Activated CD8-positive, alpha-beta memory T cell treated with anti-CD3 and anti-CD28 coated beads, Interleukin-2, amount 50 U/mL, for 24 hours (primary cell): Measurements from ENCODE around the gene PCLAF.
A peak's percentile ranks its signal among the peaks of the same experiment; 100 is the strongest.
"Not testable (repeated sequence)": the region's sequence is repeated elsewhere in the genome, so short reads cannot be mapped to it uniquely, and the experiment has no call there.

Experiments
- DNase-seq: peaks from one replicate; pipeline ENCODE4 v3.0.0-alpha.2; 2020; ENCODE audit errors: extremely low read depth

Gene PCLAF

GRCh38 chr15:64369078-64369607, 12.1 kb downstream of the PCLAF start:
- DNase-seq: no peak

- DNase-seq: no peak
These were observed 20.0 kb downstream of the PCLAF start for GRCh38 chr15:64361259-64361658.

- no peak for DNase-seq
These were observed 24.6 kb downstream of the PCLAF start for GRCh38 chr15:64356710-64357040.

- peak; percentile 84 for DNase-seq
These were observed 25.1 kb downstream of the PCLAF start, which contains the start of gene CSNK1G1 for GRCh38 chr15:64355944-64356709. CSNK1G1 (minus strand) TSS chr15:64356173; CDS start chr15:64300499, 55,674 bp downstream.

GRCh38 chr15:64355348-64355943, 25.8 kb downstream of the PCLAF start:
- no peak for DNase-seq

GRCh38 chr15:64354688-64355344, 26.4 kb downstream of the PCLAF start:
- DNase-seq: no peak

- DNase-seq: no peak
These were observed 30.0 kb downstream of the PCLAF start for GRCh38 chr15:64351265-64351664.

- DNase-seq: no peak
These were observed 31.9 kb downstream of the PCLAF start for GRCh38 chr15:64349375-64349774.

GRCh38 chr15:64348455-64348854, 32.8 kb downstream of the PCLAF start:
- DNase-seq: no peak

GRCh38 chr15:64346242-64346641, 35.0 kb downstream of the PCLAF start:
- not testable (repeated sequence) for DNase-seq

- DNase-seq: no peak
These were observed 36.5 kb downstream of the PCLAF start for GRCh38 chr15:64344651-64345294.

GRCh38 chr15:64343841-64344240, 37.4 kb downstream of the PCLAF start:
- no peak for DNase-seq

- DNase-seq: no peak
These were observed 38.0 kb downstream of the PCLAF start for GRCh38 chr15:64343222-64343621.

GRCh38 chr15:64341961-64342360, 39.3 kb downstream of the PCLAF start:
- no peak for DNase-seq

GRCh38 chr15:64340355-64340754, 40.9 kb downstream of the PCLAF start:
- no peak for DNase-seq

GRCh38 chr15:64337761-64338160, 43.5 kb downstream of the PCLAF start:
- no peak for DNase-seq

GRCh38 chr15:64333986-64334929, 47.0 kb downstream of the PCLAF start:
- no peak for DNase-seq

- no peak for DNase-seq
These were observed 47.7 kb downstream of the PCLAF start for GRCh38 chr15:64333516-64333915.

- DNase-seq: not testable (repeated sequence)
These were observed 49.6 kb downstream of the PCLAF start for GRCh38 chr15:64331668-64332067.

- not testable (repeated sequence) for DNase-seq
These were observed 54.3 kb downstream of the PCLAF start for GRCh38 chr15:64326975-64327374.

- not testable (repeated sequence) for DNase-seq
These were observed 54.8 kb downstream of the PCLAF start for GRCh38 chr15:64326458-64326857.
